ENCODE results near the gene COL23A1.

COL23A1 gene

GRCh38 chr5:178462816-178463215, 127.4 kb downstream of the COL23A1 start:
- DNase-seq = peak; percentile 41
- peaks cover 72% of the 10 kb centered on the region for H3K4me1 Mint-ChIP-seq

GRCh38 chr5:178462076-178462475, 128.1 kb downstream of the COL23A1 start:
- H3K36me3 Mint-ChIP-seq (ENCODE audit: low read depth) = no peaks in the 10 kb centered on the region
- H3K27me3 Mint-ChIP-seq (ENCODE audit: low read depth, poor library complexity) = peaks cover 12% of the 10 kb centered on the region
- H3K27ac Mint-ChIP-seq = no peak overlapping the region
- H3K9me3 Mint-ChIP-seq = no peaks in the 10 kb centered on the region
- no peak for DNase-seq
- H3K4me3 Mint-ChIP-seq = no peak overlapping the region
- no peak for TF ChIP-seq CTCF (IDR thresholded peaks at IDR 0.05)
- H3K4me1 Mint-ChIP-seq = peaks cover 65% of the 10 kb centered on the region

More at GRCh38 chr5:178462816-178463215, 127.4 kb downstream of the COL23A1 start:
- H3K4me3 Mint-ChIP-seq = no peak overlapping the region
- H3K27ac Mint-ChIP-seq = no peak overlapping the region
- TF ChIP-seq CTCF (IDR thresholded peaks at IDR 0.05) = no peak
- no peaks in the 10 kb centered on the region for H3K9me3 Mint-ChIP-seq
- no peaks in the 10 kb centered on the region for H3K36me3 Mint-ChIP-seq (ENCODE audit: low read depth)
- peaks cover 12% of the 10 kb centered on the region for H3K27me3 Mint-ChIP-seq (ENCODE audit: low read depth, poor library complexity)

GRCh38 chr5:178461004-178461730, 129.0 kb downstream of the COL23A1 start:
- H3K4me1 Mint-ChIP-seq = peaks cover 56% of the 10 kb centered on the region
- no peak overlapping the region for H3K27ac Mint-ChIP-seq
- TF ChIP-seq CTCF (IDR thresholded peaks at IDR 0.05) = peak; percentile 90
- no peaks in the 10 kb centered on the region for H3K9me3 Mint-ChIP-seq
- H3K4me3 Mint-ChIP-seq = no peak overlapping the region
- DNase-seq = peak; percentile 91
- no peaks in the 10 kb centered on the region for H3K36me3 Mint-ChIP-seq (ENCODE audit: low read depth)
- H3K27me3 Mint-ChIP-seq (ENCODE audit: low read depth, poor library complexity) = peaks cover 11% of the 10 kb centered on the region

GRCh38 chr5:178460598-178460997, 129.6 kb downstream of the COL23A1 start:
- no peak overlapping the region for H3K27ac Mint-ChIP-seq
- H3K4me3 Mint-ChIP-seq = no peak overlapping the region
- no peak for TF ChIP-seq CTCF (IDR thresholded peaks at IDR 0.05)
- H3K27me3 Mint-ChIP-seq (ENCODE audit: low read depth, poor library complexity) = peaks cover 10% of the 10 kb centered on the region
- H3K36me3 Mint-ChIP-seq (ENCODE audit: low read depth) = no peaks in the 10 kb centered on the region
- DNase-seq = no peak
- peaks cover 51% of the 10 kb centered on the region for H3K4me1 Mint-ChIP-seq
- H3K9me3 Mint-ChIP-seq = no peaks in the 10 kb centered on the region

GRCh38 chr5:178460174-178460573, 130.0 kb downstream of the COL23A1 start:
- no peak overlapping the region for H3K27ac Mint-ChIP-seq
- peaks cover 10% of the 10 kb centered on the region for H3K27me3 Mint-ChIP-seq (ENCODE audit: low read depth, poor library complexity)
- no peak overlapping the region for H3K4me3 Mint-ChIP-seq
- no peak for TF ChIP-seq CTCF (IDR thresholded peaks at IDR 0.05)
- no peaks in the 10 kb centered on the region for H3K36me3 Mint-ChIP-seq (ENCODE audit: low read depth)
- peaks cover 46% of the 10 kb centered on the region for H3K4me1 Mint-ChIP-seq
- DNase-seq = no peak
- H3K9me3 Mint-ChIP-seq = no peaks in the 10 kb centered on the region

- no peak for TF ChIP-seq CTCF (IDR thresholded peaks at IDR 0.05)
- no peak for DNase-seq
Measured at GRCh38 chr5:178458140-178458539, 132.1 kb downstream of the COL23A1 start.

More at GRCh38 chr5:178458140-178458539, 132.1 kb downstream of the COL23A1 start:
- H3K9me3 Mint-ChIP-seq = no peaks in the 10 kb centered on the region
- H3K36me3 Mint-ChIP-seq (ENCODE audit: low read depth) = no peaks in the 10 kb centered on the region
- peaks cover 36% of the 10 kb centered on the region for H3K4me1 Mint-ChIP-seq
- no peak overlapping the region for H3K27ac Mint-ChIP-seq
- H3K27me3 Mint-ChIP-seq (ENCODE audit: low read depth, poor library complexity) = peaks cover 10% of the 10 kb centered on the region
- H3K4me3 Mint-ChIP-seq = no peak overlapping the region

Data from nephron progenitor cell (in vitro differentiated cells).